ENCODE data around the gene PPP2CA.

DNA sequence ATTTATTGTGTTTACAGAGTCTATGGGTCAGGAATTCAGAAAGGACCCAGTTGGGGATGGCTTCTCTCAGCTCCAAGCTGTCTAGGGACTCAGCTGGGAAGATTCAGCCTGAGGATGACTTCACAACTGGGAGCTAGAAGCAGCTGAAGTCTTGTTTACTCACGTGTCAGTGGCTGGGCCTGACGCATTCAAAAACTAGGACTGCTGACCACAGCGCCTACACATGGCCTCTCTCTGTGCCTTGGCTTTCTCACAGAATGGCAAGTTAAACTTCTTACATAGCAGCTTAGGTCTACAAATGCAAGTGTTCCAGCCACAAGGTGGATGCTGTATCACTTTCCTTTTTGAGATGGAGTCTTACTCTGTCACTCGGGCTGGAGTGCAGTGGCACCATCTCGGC lies 16.3 kb upstream of the PPP2CA start:
- TF ChIP-seq, protein P1, sequence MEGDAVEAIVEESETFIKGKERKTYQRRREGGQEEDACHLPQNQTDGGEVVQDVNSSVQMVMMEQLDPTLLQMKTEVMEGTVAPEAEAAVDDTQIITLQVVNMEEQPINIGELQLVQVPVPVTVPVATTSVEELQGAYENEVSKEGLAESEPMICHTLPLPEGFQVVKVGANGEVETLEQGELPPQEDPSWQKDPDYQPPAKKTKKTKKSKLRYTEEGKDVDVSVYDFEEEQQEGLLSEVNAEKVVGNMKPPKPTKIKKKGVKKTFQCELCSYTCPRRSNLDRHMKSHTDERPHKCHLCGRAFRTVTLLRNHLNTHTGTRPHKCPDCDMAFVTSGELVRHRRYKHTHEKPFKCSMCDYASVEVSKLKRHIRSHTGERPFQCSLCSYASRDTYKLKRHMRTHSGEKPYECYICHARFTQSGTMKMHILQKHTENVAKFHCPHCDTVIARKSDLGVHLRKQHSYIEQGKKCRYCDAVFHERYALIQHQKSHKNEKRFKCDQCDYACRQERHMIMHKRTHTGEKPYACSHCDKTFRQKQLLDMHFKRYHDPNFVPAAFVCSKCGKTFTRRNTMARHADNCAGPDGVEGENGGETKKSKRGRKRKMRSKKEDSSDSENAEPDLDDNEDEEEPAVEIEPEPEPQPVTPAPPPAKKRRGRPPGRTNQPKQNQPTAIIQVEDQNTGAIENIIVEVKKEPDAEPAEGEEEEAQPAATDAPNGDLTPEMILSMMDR (conservative IDR thresholded peaks at IDR 0.05; ENCODE audit: low read length), result no peak
- TF ChIP-seq EZH2phosphoT487 (IDR thresholded peaks at IDR 0.05; ENCODE audit: borderline replicate concordance, low read depth, low read length), result no peak
